RWPE2 (cell line): ENCODE measurements around the gene SUN1.

Experiments
- ATAC-seq: fragments of 200-7000 bp; cut with Tn5 transposase; 3 replicates; pipeline ENCODE4 v1.9.1; 2021; ENCODE audit warnings: low read depth
- DNase-seq: peaks from one replicate; pipeline ENCODE4 v3.0.0-alpha.2; 2020; ENCODE audit warnings: low spot score
- H3K27ac ChIP-seq: fragments of 450-650 bp; 2 replicates; pipeline ENCODE4 v1.5.1; 2017; ENCODE audit warnings: mild to moderate bottlenecking; ENCODE audit not compliant: poor library complexity, severe bottlenecking
- H3K27me3 ChIP-seq: fragments of 250-450 bp; sonication (Bioruptor Pico); 2 replicates; pipeline ENCODE4 v1.5.1; 2021; ENCODE audit warnings: mild to moderate bottlenecking, moderate library complexity; ENCODE audit not compliant: insufficient read depth, poor library complexity, severe bottlenecking
- H3K36me3 ChIP-seq: fragments of 250-450 bp; sonication (Bioruptor Pico); 2 replicates; pipeline ENCODE4 v1.5.1; 2020; ENCODE audit warnings: low read depth, mild to moderate bottlenecking, moderate library complexity
- H3K4me1 ChIP-seq: fragments of 250-450 bp; sonication (Bioruptor Pico); 2 replicates; pipeline ENCODE4 v1.5.1; 2021; ENCODE audit warnings: mild to moderate bottlenecking, moderate library complexity; ENCODE audit not compliant: insufficient read depth, poor library complexity, severe bottlenecking
- H3K4me3 ChIP-seq: fragments of 250-450 bp; sonication (Bioruptor Pico); 2 replicates; pipeline ENCODE4 v1.5.1; 2021; ENCODE audit warnings: mild to moderate bottlenecking, moderate library complexity; ENCODE audit not compliant: severe bottlenecking
- H3K9me3 ChIP-seq: fragments of 250-450 bp; sonication (Bioruptor Pico); 2 replicates; pipeline ENCODE4 v1.5.1; 2021; ENCODE audit warnings: mild to moderate bottlenecking, moderate library complexity; ENCODE audit not compliant: severe bottlenecking
- CTCF ChIP-seq: fragments of 450-650 bp; IDR thresholded peaks from one replicate; pipeline ENCODE4 v1.5.1; 2017; ENCODE audit warnings: mild to moderate bottlenecking, moderate library complexity; ENCODE audit not compliant: poor library complexity, severe bottlenecking

The SUN1 gene

GRCh38 chr7:900331-901040 lies 68.2 kb downstream of the SUN1 start:
- Histone ChIP-seq H3K4me3 (no peak overlapping the region), H3K27me3 (no peaks in the 10 kb centered on the region), H3K36me3 (peaks cover 27% of the 10 kb centered on the region; the same call in 1 of the 2 replicates), H3K4me1 (no peaks in the 10 kb centered on the region), H3K9me3 (no peaks in the 10 kb centered on the region), H3K27ac (no peak overlapping the region)
- no peak for DNase-seq
- no peak for TF ChIP-seq CTCF
- ATAC-seq: no peak

GRCh38 chr7:901041-901387 lies 68.7 kb downstream of the SUN1 start:
- no peak overlapping the region for H3K27ac ChIP-seq
- no peaks in the 10 kb centered on the region for H3K27me3 ChIP-seq
- no peak for DNase-seq
- H3K4me3 ChIP-seq: no peak overlapping the region
- peak; percentile 3; the same call in 1 of the 3 replicates for ATAC-seq
- no peaks in the 10 kb centered on the region for H3K4me1 ChIP-seq
- no peak for TF ChIP-seq CTCF
- H3K9me3 ChIP-seq: no peaks in the 10 kb centered on the region
- peaks cover 27% of the 10 kb centered on the region; the same call in 1 of the 2 replicates for H3K36me3 ChIP-seq

- peak; percentile 92 for DNase-seq
- Histone ChIP-seq H3K4me1 (no peaks in the 10 kb centered on the region), H3K27ac (no peak overlapping the region), H3K9me3 (no peaks in the 10 kb centered on the region), H3K27me3 (no peaks in the 10 kb centered on the region), H3K36me3 (peaks cover 21% of the 10 kb centered on the region; the same call in 1 of the 2 replicates), H3K4me3 (no peak overlapping the region)
- peak; percentile 73 for ATAC-seq
- TF ChIP-seq CTCF: no peak
Observed at GRCh38 chr7:901388-902154, 69.3 kb downstream of the SUN1 start.

GRCh38 chr7:902996-903395 lies 70.7 kb downstream of the SUN1 start:
- Histone ChIP-seq H3K27ac (no peak overlapping the region), H3K27me3 (no peaks in the 10 kb centered on the region), H3K4me1 (no peaks in the 10 kb centered on the region), H3K9me3 (no peaks in the 10 kb centered on the region), H3K36me3 (peaks cover 16% of the 10 kb centered on the region; the same call in 1 of the 2 replicates), H3K4me3 (no peak overlapping the region)
- no peak for TF ChIP-seq CTCF
- ATAC-seq: no peak
- no peak for DNase-seq
